Parathyroid adenoma (tissue), 2 donors: ENCODE results near the gene CEP350.

Source experiments
- H2AFZ ChIP-seq: fragments of 300-600 bp; sonication (generic); one replicate; pipeline ENCODE4 v1.7.0; 2017; ENCODE audit warnings: antibody characterized with exemption, mild to moderate bottlenecking
- H3K27ac ChIP-seq: fragments of 300-600 bp; sonication (generic); one replicate; pipeline ENCODE4 v1.7.0; 2017
- H3K27me3 ChIP-seq: fragments of 300-600 bp; sonication (generic); one replicate; pipeline ENCODE4 v1.7.0; 2017; ENCODE audit warnings: low read length; ENCODE audit not compliant: control insufficient read depth, insufficient read depth
- H3K36me3 ChIP-seq: fragments of 300-600 bp; sonication (generic); one replicate; pipeline ENCODE4 v1.7.0; 2017; ENCODE audit warnings: low read length; ENCODE audit not compliant: control insufficient read depth, insufficient read depth
- H3K4me1 ChIP-seq: fragments of 300-600 bp; sonication (generic); one replicate; pipeline ENCODE4 v1.7.0; 2017; ENCODE audit warnings: control low read depth
- H3K4me2 ChIP-seq: fragments of 300-600 bp; sonication (generic); one replicate; pipeline ENCODE4 v1.7.0; 2017; ENCODE audit warnings: low read length
- H3K4me3 ChIP-seq: fragments of 300-600 bp; sonication (generic); one replicate; pipeline ENCODE4 v1.7.0; 2017; ENCODE audit warnings: low read depth, low read length
- H3K79me2 ChIP-seq: fragments of 300-600 bp; sonication (generic); one replicate; pipeline ENCODE4 v1.7.0; 2017; ENCODE audit warnings: control low read depth
- H3K9ac ChIP-seq: fragments of 300-600 bp; sonication (generic); one replicate; pipeline ENCODE4 v1.7.0; 2017; ENCODE audit warnings: mild to moderate bottlenecking
- H3K9me3 ChIP-seq: fragments of 300-600 bp; sonication (generic); one replicate; pipeline ENCODE4 v1.7.0; 2017; ENCODE audit warnings: low read length; ENCODE audit not compliant: control insufficient read depth
- CTCF ChIP-seq: fragments of 300-600 bp; sonication (generic); IDR thresholded peaks from one replicate; pipeline ENCODE4 v1.7.0; 2017; ENCODE audit warnings: antibody characterized with exemption, mild to moderate bottlenecking
- donor health status: primary hyperparathyroidism.

CEP350 gene

GRCh38 chr1:180062452-180062971 is 107.9 kb downstream of the CEP350 start:
- Histone ChIP-seq H3K4me3 (no peak overlapping the region), H3K27ac (no peak overlapping the region), H3K9me3 (no peaks in the 10 kb centered on the region), H3K36me3 (no peaks in the 10 kb centered on the region), H3K27me3 (no peaks in the 10 kb centered on the region), H3K4me1 (no peaks in the 10 kb centered on the region), H3K4me2 (no peak overlapping the region), H3K9ac (no peak overlapping the region), H2AFZ (no peak overlapping the region), H3K79me2 (no peaks in the 10 kb centered on the region)
- no peak for TF ChIP-seq CTCF

GRCh38 chr1:180065408-180065807 is 110.8 kb downstream of the CEP350 start:
- H3K27me3 ChIP-seq = no peaks in the 10 kb centered on the region
- no peak overlapping the region for H3K4me3 ChIP-seq
- no peaks in the 10 kb centered on the region for H3K4me1 ChIP-seq
- no peak overlapping the region for H3K9ac ChIP-seq
- H2AFZ ChIP-seq = no peak overlapping the region
- no peak for TF ChIP-seq CTCF
- no peak overlapping the region for H3K4me2 ChIP-seq
- no peaks in the 10 kb centered on the region for H3K79me2 ChIP-seq
- H3K9me3 ChIP-seq = no peaks in the 10 kb centered on the region
- no peaks in the 10 kb centered on the region for H3K36me3 ChIP-seq
- no peak overlapping the region for H3K27ac ChIP-seq

- Histone ChIP-seq H3K4me1 (no peaks in the 10 kb centered on the region), H3K27ac (no peak overlapping the region), H3K36me3 (no peaks in the 10 kb centered on the region), H2AFZ (no peak overlapping the region), H3K4me2 (no peak overlapping the region), H3K4me3 (no peak overlapping the region), H3K9ac (no peak overlapping the region), H3K27me3 (no peaks in the 10 kb centered on the region), H3K79me2 (no peaks in the 10 kb centered on the region), H3K9me3 (no peaks in the 10 kb centered on the region)
- TF ChIP-seq CTCF = no peak
Observed at GRCh38 chr1:180066150-180066549, 111.5 kb downstream of the CEP350 start.

GRCh38 chr1:180070286-180070685 is 115.7 kb downstream of the CEP350 start:
- H3K79me2 ChIP-seq = no peaks in the 10 kb centered on the region
- no peak for TF ChIP-seq CTCF
- no peak overlapping the region for H3K9ac ChIP-seq
- no peaks in the 10 kb centered on the region for H3K9me3 ChIP-seq
- no peaks in the 10 kb centered on the region for H3K36me3 ChIP-seq
- H3K4me3 ChIP-seq = no peak overlapping the region
- H2AFZ ChIP-seq = no peak overlapping the region
- no peaks in the 10 kb centered on the region for H3K27me3 ChIP-seq
- H3K4me2 ChIP-seq = no peak overlapping the region
- H3K27ac ChIP-seq = no peak overlapping the region
- H3K4me1 ChIP-seq = no peaks in the 10 kb centered on the region

GRCh38 chr1:180071759-180072158 is 117.1 kb downstream of the CEP350 start:
- H3K36me3 ChIP-seq = no peaks in the 10 kb centered on the region
- H3K9ac ChIP-seq = no peak overlapping the region
- no peak for TF ChIP-seq CTCF

More at GRCh38 chr1:180071759-180072158, 117.1 kb downstream of the CEP350 start:
- Histone ChIP-seq H3K4me3 (no peak overlapping the region), H3K9me3 (no peaks in the 10 kb centered on the region), H3K4me1 (no peaks in the 10 kb centered on the region), H3K79me2 (no peaks in the 10 kb centered on the region), H3K27ac (no peak overlapping the region), H3K4me2 (no peak overlapping the region), H3K27me3 (no peaks in the 10 kb centered on the region), H2AFZ (no peak overlapping the region)
